GM21619 (cell line): Measurements from ENCODE around the gene MCC.

ENCODE experiments used
- ATAC-seq: cut with Tn5 transposase; IDR thresholded peaks from one replicate; pipeline ENCODE4 v1.9.1; 2021; ENCODE audit not compliant: unreplicated experiment

The MCC gene

GRCh38 chr5:113062869-113063508, 425.3 kb downstream of the MCC start:
- no peak for ATAC-seq

- no peak for ATAC-seq
Observed at GRCh38 chr5:113061846-113062780, 426.1 kb downstream of the MCC start.

GRCh38 chr5:113060408-113061025, 427.7 kb downstream of the MCC start:
- no peak for ATAC-seq

GRCh38 chr5:113059232-113060040, 428.8 kb downstream of the MCC start:
- ATAC-seq = no peak

GRCh38 chr5:113058706-113059226, 429.5 kb downstream of the MCC start:
- no peak for ATAC-seq

- ATAC-seq = no peak
Observed at GRCh38 chr5:113058269-113058668, 430.0 kb downstream of the MCC start.

- ATAC-seq = no peak
Observed at GRCh38 chr5:113057557-113057984, 430.7 kb downstream of the MCC start.

GRCh38 chr5:113056988-113057387, 431.3 kb downstream of the MCC start:
- no peak for ATAC-seq

GRCh38 chr5:113054899-113055298, 433.4 kb downstream of the MCC start:
- ATAC-seq = no peak

- no peak for ATAC-seq
Observed at GRCh38 chr5:113053511-113053995, 434.7 kb downstream of the MCC start.

GRCh38 chr5:113052041-113052795, 436.0 kb downstream of the MCC start:
- ATAC-seq = no peak

- no peak for ATAC-seq
Observed at GRCh38 chr5:113050721-113051382, 437.4 kb downstream of the MCC start.

GRCh38 chr5:113048931-113049330, 439.3 kb downstream of the MCC start:
- no peak for ATAC-seq

GRCh38 chr5:113047733-113048652, 440.3 kb downstream of the MCC start:
- ATAC-seq = peak; percentile 88

GRCh38 chr5:113047234-113047633, 441.0 kb downstream of the MCC start:
- no peak for ATAC-seq

GRCh38 chr5:113044776-113045465, 443.3 kb downstream of the MCC start:
- no peak for ATAC-seq

GRCh38 chr5:113043491-113043931, 444.7 kb downstream of the MCC start:
- ATAC-seq = no peak
